G401.6 (cell line): ENCODE results near the gene MTHFSD.

Experiments used
- FAIRE-seq: peaks from 2 replicates; lab custom pipeline; 2012; peaks lifted over from hg19 to GRCh38; lab: Jason Lieb, UNC

MTHFSD gene

GRCh38 chr16:86581458-86581857, 26.4 kb upstream of the MTHFSD start:
- FAIRE-seq = no peak

- no peak for FAIRE-seq
Observed at GRCh38 chr16:86580791-86581170, 25.7 kb upstream of the MTHFSD start.

GRCh38 chr16:86580063-86580790, 25.2 kb upstream of the MTHFSD start:
- no peak for FAIRE-seq

GRCh38 chr16:86579268-86580062, 24.4 kb upstream of the MTHFSD start:
- no peak for FAIRE-seq

GRCh38 chr16:86578611-86579267, 23.7 kb upstream of the MTHFSD start:
- FAIRE-seq = no peak

DNA sequence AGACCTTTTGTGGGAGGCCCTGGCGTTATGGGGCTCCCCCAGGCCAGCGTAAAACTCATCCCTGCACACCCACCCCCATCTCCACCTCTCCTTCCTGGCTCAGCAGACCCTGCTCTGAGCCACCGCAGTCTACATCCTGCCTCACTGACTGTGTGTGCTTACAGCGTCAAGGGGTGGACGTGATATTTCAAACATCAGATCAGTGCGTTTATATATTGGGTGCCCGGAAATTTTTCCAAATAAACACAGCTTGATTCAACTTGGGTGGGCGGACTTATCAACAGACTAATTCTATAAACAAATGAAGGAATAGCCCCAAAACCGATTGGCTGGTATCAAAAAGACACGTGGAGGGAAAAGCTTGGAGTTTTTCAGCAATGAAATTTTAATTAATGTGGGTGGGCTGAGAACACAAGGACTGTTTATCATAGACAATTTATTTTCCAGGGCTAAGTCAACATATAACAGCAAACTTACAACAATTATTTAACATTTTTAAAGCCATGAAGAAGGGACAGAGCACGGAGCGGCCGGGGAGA, 23.1 kb upstream of the MTHFSD start, which contains the start of gene FOXL1:
Gene FOXL1, plus strand, starts transcription at position 489 of the 539 bp plus-strand sequence. CDS start 175 bp downstream, outside the sequence.
- no peak for FAIRE-seq

DNA sequence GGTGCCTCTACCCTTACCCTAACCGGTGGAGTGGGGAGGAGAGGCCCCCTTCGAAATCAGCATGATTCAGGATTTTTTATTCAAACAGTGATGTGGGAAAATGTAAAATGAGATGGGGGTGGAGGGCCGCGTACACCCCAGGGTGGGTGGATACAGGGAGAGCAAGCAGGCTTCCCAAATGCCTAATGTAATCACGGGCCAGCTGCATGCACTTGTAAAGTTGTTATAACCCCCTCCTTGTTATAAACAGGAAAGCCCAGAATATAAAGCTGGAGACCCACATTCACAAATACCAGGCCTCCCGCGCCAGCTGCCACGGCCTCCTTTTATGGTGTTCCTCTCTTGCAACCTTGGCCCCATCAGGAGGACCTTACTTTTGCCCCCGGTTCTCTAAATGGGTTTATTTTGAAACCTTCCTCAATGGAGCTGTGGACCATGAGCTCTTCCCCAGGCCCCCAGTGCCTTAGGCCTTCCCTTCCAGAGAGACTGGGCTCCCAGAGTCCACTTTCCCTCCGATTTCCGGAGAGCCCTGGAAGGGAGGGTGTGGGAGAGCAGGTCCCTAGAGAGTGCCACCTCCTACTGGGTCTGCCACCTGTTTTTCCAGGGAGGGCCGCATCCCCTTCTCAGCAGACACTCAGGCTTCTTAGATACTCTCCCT, 22.4 kb upstream of the MTHFSD start:
- no peak for FAIRE-seq

GRCh38 chr16:86576591-86577313, 21.7 kb upstream of the MTHFSD start:
- FAIRE-seq = no peak

GRCh38 chr16:86575754-86576557, 20.9 kb upstream of the MTHFSD start:
- FAIRE-seq = no peak

- no peak for FAIRE-seq
Observed at GRCh38 chr16:86575095-86575685, 20.2 kb upstream of the MTHFSD start.

DNA sequence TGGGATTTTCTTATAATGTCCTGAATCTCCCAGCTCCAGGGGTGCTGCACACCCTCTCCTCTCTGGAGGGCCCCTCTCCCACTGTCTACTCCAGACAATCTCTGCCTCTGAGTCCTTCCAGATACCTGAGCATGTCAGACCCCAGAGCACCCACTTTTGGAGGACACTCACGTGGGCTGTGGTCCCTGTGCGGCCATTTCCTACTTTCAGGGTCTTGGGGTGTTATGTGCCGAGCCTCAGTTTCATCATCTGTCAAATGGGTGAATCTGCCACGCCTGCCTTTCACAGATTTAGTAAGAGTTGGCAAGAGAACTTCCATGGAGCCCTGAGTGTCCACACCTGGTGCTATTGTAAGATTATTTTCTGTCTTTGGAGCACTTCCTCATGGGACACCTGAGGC, 19.6 kb upstream of the MTHFSD start:
- FAIRE-seq = no peak

- FAIRE-seq = no peak
Observed at GRCh38 chr16:86573646-86574508, 18.8 kb upstream of the MTHFSD start.

DNA sequence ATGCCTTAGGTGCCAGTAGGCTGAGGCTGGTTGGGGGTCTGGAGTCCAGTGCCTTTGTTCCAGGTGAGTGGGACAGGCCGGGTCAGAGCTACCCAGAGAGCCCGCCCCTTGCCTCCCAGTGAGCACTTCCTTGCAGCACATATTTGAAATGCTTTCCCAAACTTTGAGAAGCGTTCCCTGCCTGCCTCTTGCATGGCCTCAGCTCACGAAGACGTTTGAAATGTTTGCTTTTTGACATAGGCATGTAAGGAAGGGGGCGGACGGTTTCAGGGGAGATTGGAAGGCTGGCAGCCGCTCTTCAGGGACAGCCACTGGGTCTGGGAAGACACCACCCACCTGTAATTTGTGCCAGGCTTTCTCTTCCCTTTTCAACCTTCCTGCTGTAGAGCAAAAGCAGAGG, 18.2 kb upstream of the MTHFSD start:
- FAIRE-seq = peak; percentile 21

- FAIRE-seq = no peak
Observed at GRCh38 chr16:86572606-86573005, 17.6 kb upstream of the MTHFSD start.

- no peak for FAIRE-seq
Observed at GRCh38 chr16:86572041-86572521, 17.0 kb upstream of the MTHFSD start.

GRCh38 chr16:86571530-86571915, 16.5 kb upstream of the MTHFSD start:
- FAIRE-seq = no peak

- no peak for FAIRE-seq
Observed at GRCh38 chr16:86570558-86571529, 15.8 kb upstream of the MTHFSD start.
